SU-DHL-6 (cell line): ENCODE data around the gene C1orf210.

Source experiments
- CTCF ChIP-seq: fragments of 200-600 bp; sonication (generic); IDR thresholded peaks from one replicate; pipeline ENCODE4 v1.5.1; 2017; ENCODE audit warnings: antibody characterized with exemption, mild to moderate bottlenecking, low read length, moderate library complexity; ENCODE audit not compliant: insufficient read depth, poor library complexity, severe bottlenecking
- EZH2phosphoT487 ChIP-seq: fragments of 200-600 bp; sonication (generic), shearing (Covaris generic); conservative IDR thresholded peaks from 2 replicates; pipeline ENCODE4 v1.6.1; 2018; ENCODE audit warnings: mild to moderate bottlenecking, antibody characterized with exemption, low read length, moderate library complexity, mixed read lengths

GRCh38 chr1:43272161-43272560 lies 13.2 kb downstream of the C1orf210 start:
- TF ChIP-seq CTCF (no peak), EZH2phosphoT487 (no peak)
